ENCODE measurements around the gene SLC27A6.
"Not testable (repeated sequence)": the region's sequence is repeated elsewhere in the genome, so short reads cannot be mapped to it uniquely, and the experiment has no call there.

SLC27A6 gene

DNA sequence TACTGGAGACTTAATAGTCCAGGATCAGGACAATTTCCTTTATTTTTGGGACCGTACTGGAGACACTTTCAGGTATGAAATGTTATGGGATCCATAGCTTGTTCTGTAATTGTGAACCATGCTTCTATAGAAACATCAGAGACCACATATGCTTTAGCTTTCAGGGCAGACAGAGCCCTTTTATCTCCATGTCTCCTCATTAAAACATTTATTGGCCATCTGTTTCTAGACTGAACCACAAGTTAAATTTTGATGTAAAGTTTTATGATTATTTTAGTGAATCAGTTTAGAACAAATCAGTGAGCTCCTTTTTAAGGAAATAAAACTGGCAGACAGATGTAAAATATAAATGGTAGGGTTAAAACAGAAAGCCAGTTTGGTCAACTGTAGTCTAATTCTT, 62.0 kb downstream of the SLC27A6 start:
- H3K27ac ChIP-seq: no peak overlapping the region
- no peak for TF ChIP-seq ZFX (IDR thresholded peaks at IDR 0.05)
- TF ChIP-seq, protein P1, sequence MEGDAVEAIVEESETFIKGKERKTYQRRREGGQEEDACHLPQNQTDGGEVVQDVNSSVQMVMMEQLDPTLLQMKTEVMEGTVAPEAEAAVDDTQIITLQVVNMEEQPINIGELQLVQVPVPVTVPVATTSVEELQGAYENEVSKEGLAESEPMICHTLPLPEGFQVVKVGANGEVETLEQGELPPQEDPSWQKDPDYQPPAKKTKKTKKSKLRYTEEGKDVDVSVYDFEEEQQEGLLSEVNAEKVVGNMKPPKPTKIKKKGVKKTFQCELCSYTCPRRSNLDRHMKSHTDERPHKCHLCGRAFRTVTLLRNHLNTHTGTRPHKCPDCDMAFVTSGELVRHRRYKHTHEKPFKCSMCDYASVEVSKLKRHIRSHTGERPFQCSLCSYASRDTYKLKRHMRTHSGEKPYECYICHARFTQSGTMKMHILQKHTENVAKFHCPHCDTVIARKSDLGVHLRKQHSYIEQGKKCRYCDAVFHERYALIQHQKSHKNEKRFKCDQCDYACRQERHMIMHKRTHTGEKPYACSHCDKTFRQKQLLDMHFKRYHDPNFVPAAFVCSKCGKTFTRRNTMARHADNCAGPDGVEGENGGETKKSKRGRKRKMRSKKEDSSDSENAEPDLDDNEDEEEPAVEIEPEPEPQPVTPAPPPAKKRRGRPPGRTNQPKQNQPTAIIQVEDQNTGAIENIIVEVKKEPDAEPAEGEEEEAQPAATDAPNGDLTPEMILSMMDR (conservative IDR thresholded peaks at IDR 0.05): no peak

DNA sequence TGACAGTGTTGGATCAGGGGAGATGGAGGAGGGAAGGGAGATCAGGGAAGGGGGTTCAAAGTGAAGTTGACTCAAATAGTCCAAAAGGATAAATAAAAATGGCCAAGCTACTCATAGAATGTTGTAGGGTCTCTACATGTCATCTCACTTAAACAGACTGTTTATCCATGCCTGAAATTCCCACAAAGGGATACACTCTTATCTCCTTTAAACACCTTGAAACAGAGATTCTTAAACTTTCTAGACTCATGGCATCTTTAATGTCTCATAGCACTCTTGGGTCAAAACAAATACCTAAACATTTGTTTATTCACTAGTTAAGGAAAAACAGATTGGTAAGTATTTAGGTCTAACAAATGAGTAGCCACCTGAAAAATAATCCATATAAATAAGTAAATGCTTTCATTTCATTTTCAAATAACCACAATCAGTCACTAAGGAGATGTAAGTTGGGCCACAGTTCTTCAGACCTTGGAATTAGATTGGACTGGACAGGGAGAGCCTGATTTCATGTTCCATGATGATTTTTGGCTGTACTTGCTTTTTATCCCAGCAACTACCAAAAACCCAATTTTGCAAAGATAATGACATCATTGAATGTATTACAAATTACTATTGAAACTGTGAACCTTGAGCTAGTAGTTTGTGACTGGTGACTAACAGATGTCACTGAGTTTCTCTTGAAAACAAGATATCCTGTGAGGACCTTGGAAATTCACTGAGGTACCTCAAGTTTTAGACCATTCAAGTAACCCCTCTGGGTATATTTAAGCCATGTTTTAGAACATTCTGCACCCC, 66.8 kb downstream of the SLC27A6 start:
- H3K27ac ChIP-seq: no peak overlapping the region
- TF ChIP-seq ZFX (IDR thresholded peaks at IDR 0.05): no peak
- TF ChIP-seq, protein P1 (conservative IDR thresholded peaks at IDR 0.05): no peak

DNA sequence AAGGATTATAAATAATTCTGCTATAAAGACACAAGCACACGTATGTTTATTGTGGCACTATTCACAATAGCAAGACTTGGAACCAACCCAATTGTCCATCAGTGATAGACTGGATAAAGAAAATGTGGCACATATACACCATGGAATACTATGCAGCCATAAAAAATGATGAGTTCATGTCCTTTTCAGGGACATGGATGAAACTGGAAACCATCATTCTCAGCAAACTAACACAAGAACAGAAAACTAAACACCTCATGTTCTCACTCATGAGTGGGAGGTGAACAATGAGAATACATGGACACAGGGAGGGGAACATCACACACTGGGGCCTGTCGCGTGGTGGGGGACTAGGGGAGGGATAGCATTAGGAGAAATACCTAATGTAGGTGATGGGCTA, 71.0 kb downstream of the SLC27A6 start:
- not testable (repeated sequence) for H3K27ac ChIP-seq

DNA sequence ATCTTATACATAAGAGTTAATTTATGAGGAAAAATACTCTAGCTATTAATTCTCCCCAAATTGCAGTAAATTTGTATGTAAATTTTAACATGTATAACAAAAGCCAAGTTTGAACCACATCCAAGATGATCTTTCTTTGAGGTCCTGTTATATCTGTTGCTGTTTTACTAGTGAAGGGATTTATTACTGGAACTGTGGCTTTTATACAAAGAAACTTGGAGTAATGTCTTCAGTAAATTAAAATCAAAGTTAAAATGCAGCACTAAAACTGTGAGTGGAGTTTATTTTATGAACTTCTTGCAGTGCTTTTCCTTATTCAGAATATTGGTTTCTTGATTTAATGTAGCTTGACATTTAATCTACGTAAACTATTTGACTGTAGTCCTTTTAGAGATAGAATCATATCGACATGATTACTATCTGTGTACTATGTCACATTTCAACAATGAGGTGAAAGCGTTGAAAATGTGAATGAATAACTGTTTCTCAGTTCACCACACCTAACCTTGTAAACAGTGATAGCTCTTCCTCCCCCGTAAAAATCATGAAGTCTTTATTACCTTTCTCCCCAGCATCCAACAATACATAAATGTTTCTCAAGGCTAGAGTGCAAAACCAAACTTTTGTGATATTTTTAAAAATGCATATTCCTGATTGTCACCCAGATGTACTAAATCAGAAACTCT, 76.1 kb downstream of the SLC27A6 start:
- TF ChIP-seq, protein P1 (conservative IDR thresholded peaks at IDR 0.05): no peak
- no peak for TF ChIP-seq ZFX (IDR thresholded peaks at IDR 0.05)
- H3K27ac ChIP-seq: no peak overlapping the region

DNA sequence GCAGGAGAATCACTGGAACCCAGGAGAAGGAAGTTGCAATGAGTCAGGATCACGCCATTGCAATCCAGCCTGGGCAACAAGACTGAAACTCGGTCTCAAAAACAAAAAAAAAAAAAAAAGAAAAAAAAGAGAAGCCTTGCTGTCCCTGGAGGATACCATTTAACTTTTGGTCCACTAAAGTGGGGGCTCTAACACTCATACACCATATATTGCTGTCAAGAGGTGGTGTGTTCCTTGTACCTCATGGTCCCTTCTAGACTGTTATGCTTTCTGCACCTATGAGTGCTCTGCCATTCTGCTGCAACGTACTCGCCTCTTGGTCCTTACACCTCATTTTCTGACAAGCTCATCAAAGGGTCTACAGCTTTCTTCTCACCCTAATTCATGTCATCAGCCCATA, 77.0 kb downstream of the SLC27A6 start:
- no peak overlapping the region for H3K27ac ChIP-seq
- TF ChIP-seq, protein P1 (conservative IDR thresholded peaks at IDR 0.05): no peak
- TF ChIP-seq ZFX (IDR thresholded peaks at IDR 0.05): no peak

DNA sequence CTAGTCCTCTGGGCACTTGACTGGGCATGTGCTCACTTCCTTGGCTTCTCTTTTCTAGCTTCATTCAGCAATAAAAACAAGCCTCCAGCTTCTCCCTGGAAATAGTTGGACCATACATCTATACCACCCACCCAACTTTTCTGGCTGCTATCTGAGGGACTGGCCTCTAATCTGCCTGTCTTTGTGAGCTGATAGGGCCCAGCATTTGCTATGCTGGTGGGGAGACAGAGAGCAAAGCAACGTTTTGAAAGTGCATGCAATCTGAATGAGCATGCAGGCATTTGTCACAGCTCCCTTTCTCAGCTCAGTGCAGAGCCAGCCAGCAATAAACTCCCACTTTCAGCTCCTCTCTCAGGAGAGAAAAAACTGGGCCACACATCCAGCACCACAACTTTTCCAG, 78.6 kb downstream of the SLC27A6 start:
- no peak for TF ChIP-seq ZFX (IDR thresholded peaks at IDR 0.05)
- TF ChIP-seq, protein P1 (conservative IDR thresholded peaks at IDR 0.05): no peak
- no peak overlapping the region for H3K27ac ChIP-seq

DNA sequence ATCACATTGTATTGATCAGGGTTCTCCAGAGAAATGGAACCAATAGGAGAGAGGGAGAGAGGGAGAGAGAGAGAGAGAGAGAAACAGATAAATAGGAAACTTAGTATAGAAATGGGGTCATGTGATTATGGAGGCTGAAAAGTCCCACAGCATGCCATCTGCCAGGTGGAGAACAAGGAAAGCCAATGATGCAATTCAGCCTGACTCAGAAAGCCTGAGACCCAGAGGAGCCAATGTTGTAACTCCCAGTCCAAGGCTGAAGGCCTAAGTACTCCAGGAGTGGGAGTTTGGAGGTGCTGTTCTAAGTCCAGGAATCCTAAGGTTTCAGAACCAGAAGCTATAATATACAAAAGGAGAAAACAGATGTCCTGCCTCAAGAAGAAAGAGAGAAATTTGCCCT, 80.9 kb downstream of the SLC27A6 start:
- no peak for TF ChIP-seq ZFX (IDR thresholded peaks at IDR 0.05)
- TF ChIP-seq, protein P1 (conservative IDR thresholded peaks at IDR 0.05): no peak
- H3K27ac ChIP-seq: no peak overlapping the region

Data from C4-2B (cell line).